HL-60 (cell line): Measurements from ENCODE around the gene KMT5B.

Source experiments
- DNase-seq, 2 experiments: peaks; one replicate each; pipeline ENCODE4 v3.0.0-alpha.2; 2010 to 2020; ENCODE audit warnings: low read depth in 1 of 2, low spot score in 1 of 2
- H3K27ac ChIP-seq: fragments of 250-450 bp; sonication (Bioruptor Pico); replicated peaks from 2 replicates; pipeline ENCODE4 v1.5.1; 2020; ENCODE audit warnings: mild to moderate bottlenecking, moderate library complexity
- H3K27me3 ChIP-seq: fragments of 250-450 bp; sonication (Bioruptor Pico); 2 replicates; pipeline ENCODE4 v1.5.1; 2021; ENCODE audit warnings: mild to moderate bottlenecking, moderate library complexity; ENCODE audit not compliant: insufficient read depth, poor library complexity, severe bottlenecking
- H3K4me3 ChIP-seq: replicated peaks from 2 replicates; pipeline ENCODE4 v1.5.1; 2011; ENCODE audit warnings: mild to moderate bottlenecking, control low read depth, low read length; ENCODE audit not compliant: insufficient read depth
- GABPA ChIP-seq: IDR thresholded peaks from 2 replicates; pipeline ENCODE4 v1.6.1; 2012; ENCODE audit warnings: low read depth
- POLR2AphosphoS5 ChIP-seq: IDR thresholded peaks from 2 replicates; pipeline ENCODE4 v1.6.1; 2012; ENCODE audit warnings: low read depth
- SPI1 ChIP-seq: IDR thresholded peaks from 2 replicates; pipeline ENCODE4 v1.6.1; 2012; ENCODE audit warnings: low read depth, mild to moderate bottlenecking, borderline replicate concordance
- TF ChIP-seq, protein P1 (sequence below): IDR thresholded peaks from 2 replicates; pipeline ENCODE4 v1.6.1; 2012; ENCODE audit warnings: low read depth; ENCODE audit not compliant: insufficient replicate concordance
- TF ChIP-seq, protein P2 (sequence below): IDR thresholded peaks from one replicate; pipeline ENCODE4 v1.5.1; 2011; ENCODE audit warnings: low read length, control low read depth, inconsistent platforms; ENCODE audit not compliant: insufficient read depth

KMT5B gene

DNA sequence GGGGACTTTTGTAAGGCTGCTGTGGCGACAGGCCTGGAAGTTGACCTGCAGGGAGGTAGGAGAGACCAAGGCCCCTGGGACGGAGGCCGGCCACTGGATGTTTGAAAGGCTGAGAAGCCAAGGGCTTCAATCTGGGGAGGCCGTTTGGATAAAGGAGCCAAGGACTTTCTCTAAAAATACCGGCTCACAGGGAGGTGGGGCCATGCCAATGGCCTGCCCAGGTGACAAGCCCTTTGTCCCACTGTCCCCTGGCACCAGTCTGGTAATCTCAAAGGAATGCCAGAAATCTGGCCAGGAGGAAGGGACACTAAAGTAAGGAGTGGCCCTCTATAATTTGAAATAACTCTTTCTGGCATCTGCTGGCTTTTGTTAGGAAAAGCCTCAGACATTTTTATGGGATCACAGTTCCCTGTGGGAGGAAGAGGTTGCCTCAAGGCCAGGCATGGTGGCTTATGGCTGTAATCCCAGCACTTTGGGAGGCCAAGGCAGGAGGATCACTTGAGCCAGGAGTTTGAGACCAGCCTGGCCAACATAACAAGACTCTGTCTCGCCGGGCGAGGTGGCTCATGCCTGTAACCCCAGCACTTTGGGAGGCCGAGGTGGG, 90.1 kb downstream of the KMT5B start:
- Histone ChIP-seq H3K4me3 (no peak overlapping the region), H3K27me3 (no peaks in the 10 kb centered on the region), H3K27ac (no peak overlapping the region)
- TF ChIP-seq, protein P1, sequence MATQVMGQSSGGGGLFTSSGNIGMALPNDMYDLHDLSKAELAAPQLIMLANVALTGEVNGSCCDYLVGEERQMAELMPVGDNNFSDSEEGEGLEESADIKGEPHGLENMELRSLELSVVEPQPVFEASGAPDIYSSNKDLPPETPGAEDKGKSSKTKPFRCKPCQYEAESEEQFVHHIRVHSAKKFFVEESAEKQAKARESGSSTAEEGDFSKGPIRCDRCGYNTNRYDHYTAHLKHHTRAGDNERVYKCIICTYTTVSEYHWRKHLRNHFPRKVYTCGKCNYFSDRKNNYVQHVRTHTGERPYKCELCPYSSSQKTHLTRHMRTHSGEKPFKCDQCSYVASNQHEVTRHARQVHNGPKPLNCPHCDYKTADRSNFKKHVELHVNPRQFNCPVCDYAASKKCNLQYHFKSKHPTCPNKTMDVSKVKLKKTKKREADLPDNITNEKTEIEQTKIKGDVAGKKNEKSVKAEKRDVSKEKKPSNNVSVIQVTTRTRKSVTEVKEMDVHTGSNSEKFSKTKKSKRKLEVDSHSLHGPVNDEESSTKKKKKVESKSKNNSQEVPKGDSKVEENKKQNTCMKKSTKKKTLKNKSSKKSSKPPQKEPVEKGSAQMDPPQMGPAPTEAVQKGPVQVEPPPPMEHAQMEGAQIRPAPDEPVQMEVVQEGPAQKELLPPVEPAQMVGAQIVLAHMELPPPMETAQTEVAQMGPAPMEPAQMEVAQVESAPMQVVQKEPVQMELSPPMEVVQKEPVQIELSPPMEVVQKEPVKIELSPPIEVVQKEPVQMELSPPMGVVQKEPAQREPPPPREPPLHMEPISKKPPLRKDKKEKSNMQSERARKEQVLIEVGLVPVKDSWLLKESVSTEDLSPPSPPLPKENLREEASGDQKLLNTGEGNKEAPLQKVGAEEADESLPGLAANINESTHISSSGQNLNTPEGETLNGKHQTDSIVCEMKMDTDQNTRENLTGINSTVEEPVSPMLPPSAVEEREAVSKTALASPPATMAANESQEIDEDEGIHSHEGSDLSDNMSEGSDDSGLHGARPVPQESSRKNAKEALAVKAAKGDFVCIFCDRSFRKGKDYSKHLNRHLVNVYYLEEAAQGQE, result no peak
- no peak for DNase-seq

DNA sequence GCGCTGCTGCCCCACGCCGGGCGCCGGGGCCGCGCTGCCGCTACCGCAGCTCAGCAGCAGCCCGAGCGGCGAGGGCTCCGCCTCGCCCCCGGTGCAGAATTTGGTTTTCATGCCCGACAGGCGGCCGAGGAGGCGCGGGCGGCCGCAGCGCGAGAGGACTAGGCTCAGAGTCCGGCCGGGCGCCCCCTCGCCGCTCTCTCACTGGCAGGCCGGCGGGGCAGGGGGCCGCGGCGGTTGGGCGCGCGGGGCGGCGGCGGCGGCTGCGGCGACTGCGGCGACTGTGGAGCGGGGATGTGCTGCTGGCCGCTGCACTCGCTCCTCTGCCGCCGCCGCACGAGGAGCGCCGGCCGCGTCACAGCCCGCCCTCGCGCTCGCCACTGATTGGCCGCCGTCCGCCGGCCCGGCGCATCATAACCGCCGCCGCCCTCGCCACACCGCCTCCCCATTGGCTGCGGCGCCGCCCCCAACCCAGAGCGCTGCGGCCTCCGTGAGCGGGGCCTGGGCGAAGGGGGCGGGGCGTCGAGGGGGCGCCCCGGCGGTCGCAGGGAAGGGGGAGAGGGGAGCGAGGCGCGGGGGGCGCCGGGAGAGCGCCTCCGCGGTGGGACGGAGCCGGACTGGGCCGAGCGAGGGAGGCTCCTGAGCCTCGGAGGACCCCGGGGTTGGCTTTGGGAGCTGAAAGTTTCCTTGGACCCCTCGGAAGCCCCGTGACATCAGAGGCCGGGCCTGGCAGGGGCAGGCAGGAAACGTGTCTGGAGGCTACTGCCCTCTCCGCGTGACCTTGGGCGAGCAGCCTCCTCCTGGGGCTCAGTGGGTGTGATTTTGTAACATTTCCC, 91.8 kb downstream of the KMT5B start, which contains the start of gene CHKA:
Gene CHKA (minus strand): TSS at position 322 of the 833 bp plus-strand sequence. CDS start 211 bp downstream, at position 111.
- Histone ChIP-seq H3K27me3 (no peaks in the 10 kb centered on the region), H3K4me3 (peak within 1 kb of the TSS; percentile 54), H3K27ac (peak within 1 kb of the TSS; percentile 84)
- TF ChIP-seq, protein P2, sequence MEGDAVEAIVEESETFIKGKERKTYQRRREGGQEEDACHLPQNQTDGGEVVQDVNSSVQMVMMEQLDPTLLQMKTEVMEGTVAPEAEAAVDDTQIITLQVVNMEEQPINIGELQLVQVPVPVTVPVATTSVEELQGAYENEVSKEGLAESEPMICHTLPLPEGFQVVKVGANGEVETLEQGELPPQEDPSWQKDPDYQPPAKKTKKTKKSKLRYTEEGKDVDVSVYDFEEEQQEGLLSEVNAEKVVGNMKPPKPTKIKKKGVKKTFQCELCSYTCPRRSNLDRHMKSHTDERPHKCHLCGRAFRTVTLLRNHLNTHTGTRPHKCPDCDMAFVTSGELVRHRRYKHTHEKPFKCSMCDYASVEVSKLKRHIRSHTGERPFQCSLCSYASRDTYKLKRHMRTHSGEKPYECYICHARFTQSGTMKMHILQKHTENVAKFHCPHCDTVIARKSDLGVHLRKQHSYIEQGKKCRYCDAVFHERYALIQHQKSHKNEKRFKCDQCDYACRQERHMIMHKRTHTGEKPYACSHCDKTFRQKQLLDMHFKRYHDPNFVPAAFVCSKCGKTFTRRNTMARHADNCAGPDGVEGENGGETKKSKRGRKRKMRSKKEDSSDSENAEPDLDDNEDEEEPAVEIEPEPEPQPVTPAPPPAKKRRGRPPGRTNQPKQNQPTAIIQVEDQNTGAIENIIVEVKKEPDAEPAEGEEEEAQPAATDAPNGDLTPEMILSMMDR, result no peak
- TF ChIP-seq GABPA (no peak), SPI1 (no peak), POLR2AphosphoS5 (no peak; the same call in 1 of the 2 replicates)
- TF ChIP-seq, protein P1, result no peak
- DNase-seq, result peak; percentile 75 to 86

DNA sequence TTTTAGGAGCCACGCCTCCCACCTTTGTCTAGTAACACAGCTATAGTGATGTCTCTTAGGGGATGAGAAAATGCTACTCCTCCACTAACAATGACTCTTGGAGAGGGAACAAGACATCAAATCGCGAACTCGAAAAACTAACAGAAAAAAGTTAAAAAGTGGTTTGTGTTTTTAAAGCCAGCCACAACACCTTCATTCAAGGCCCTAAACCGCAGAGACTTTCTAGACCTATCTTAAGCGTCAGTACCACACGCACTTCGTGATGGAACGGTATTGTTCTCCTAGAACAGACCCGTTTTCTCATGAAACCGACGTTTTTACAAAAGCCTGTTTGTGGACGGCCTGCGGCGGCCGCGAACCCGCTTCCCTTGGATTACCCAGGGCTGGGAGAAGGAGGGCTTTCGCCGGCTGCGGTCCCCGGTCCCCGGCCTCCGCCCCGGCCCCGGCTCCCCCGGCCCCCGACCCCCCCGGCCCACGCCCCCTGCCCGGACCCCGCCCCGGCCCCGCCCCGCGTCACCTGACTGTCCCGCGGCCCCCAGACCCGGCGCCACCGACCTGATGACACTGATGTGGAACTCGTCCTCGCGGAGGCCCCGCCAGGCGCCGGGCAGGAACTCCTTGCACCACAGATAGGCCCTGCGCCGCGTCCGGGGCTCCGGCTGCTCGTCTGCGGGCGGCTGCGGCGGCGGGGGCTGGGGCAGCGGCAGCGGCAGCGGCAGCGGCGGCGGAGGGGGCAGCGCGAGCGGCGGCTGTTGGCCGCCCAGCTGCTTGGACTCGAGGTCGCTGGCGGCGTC, 92.6 kb downstream of the KMT5B start:
- peak; percentile 47 to 61 for DNase-seq
- Histone ChIP-seq H3K27me3 (no peaks in the 10 kb centered on the region), H3K4me3 (peak overlapping the region; percentile 54), H3K27ac (peak overlapping the region; percentile 58)
- TF ChIP-seq, protein P2, result no peak
- TF ChIP-seq, protein P1, result no peak
- TF ChIP-seq GABPA, result no peak
- no peak for TF ChIP-seq POLR2AphosphoS5
- TF ChIP-seq SPI1, result no peak
